Cardiac septum (tissue), 1 donor: ENCODE data around the gene ITPKC. TPM values are rescaled to one million over a fixed set of nuclear protein-coding genes. Genes with fewer than 3 reads are reported as not detected.
"Not testable (repeated sequence)": the region's sequence is repeated elsewhere in the genome, so short reads cannot be mapped to it uniquely, and the experiment has no call there.

ENCODE experiments used
- DNase-seq: peaks from one replicate; pipeline ENCODE4 v3.0.0-alpha.2; 2020; ENCODE audit warnings: low spot score
- intact Hi-C: fragments of 100-400 bp; cut with DNase I; formaldehyde crosslinking; loops from one replicate; pipeline ENCODE4 v1.14.0; 2022
- total RNA-seq: library from RNA; stranded (reverse); fragmentation: NEBNext Ultra II Directional; extraction: Animal tissue kit (Norgen Biotek cat#: 25700); gene quantifications from one replicate; pipeline ENCODE4 v1.2.1, GENCODE V29; 2021
- donor health status: DM: no; HTN: no; CAD: no.

The ITPKC gene
- total RNA-seq, 1 donor from 2014 or later = 10.0 TPM

DNA sequence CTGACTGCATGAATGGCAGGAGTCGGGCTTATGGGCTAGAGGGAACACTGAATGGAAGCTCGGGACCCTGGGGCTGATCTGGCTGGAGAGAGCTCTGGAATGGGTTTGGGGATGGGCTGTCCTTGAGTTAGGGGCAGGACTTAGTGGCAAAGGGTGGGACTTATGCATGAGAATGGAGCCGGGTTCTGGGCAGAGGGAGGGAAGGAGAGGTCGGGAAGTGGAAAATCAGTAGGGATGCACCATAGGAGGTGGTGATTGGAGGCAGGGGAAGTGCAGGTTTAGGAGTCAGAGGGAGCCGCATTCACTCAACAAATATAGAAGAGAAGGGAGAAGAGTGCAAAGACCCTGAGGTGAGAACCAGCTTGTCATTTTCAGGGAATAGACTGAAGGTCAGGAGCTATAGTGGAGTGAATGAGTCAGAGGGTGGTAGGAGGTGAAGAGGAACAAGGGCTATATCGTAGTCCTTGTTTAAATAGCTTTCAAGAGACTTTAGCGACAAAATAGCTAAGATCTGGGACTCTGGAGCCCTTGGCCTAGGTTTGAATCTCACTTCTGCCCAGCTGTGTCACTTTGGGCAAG lies 61.9 kb downstream of the ITPKC start:
- no peak for DNase-seq
- intact Hi-C loops = loop anchor here (2.0 kb wide), 1 partner anchor 28 kb away; the partner anchor contains the start of genes ACTMAP and SNRPA

DNA sequence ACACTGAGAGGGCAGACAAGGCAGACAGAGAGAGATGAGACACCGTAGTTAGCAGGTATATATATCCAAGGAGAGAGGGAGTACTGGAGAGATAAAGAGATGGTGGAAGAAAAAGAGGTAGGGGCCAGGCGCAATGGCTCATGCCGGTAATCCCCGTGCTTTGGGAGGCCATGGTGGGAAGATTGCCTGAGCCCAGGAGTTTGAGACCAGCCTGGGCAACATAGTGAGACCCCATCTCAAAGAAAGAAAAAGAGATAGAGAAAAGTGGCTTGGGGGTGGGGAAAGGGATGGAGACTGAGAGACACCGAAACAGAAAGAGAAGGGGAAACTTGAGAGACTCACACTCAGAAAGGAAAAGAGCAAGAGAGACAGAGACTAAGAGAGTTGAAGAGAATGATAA lies 63.7 kb downstream of the ITPKC start:
- DNase-seq = no peak
- intact Hi-C loops = no loop called here

DNA sequence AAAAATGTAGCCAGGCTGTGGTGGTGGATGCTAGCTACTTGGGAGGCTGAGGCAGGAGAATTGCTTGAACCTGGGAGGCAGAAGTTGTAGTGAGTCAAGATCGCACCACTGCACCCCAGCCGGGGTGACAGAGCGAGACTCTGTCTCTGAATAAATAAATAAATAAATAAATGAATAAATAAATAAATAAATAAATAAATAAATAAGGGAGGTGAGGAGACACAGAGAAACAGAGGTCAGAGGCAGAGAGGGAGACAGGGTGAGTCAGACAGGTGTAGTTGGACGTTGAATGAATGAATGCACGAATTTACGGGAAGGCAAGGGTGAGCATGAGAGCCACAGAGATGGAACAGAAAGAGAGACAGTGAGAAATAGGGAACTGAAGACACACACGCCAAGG lies 64.2 kb downstream of the ITPKC start:
- intact Hi-C loops = no loop called here
- DNase-seq = no peak

DNA sequence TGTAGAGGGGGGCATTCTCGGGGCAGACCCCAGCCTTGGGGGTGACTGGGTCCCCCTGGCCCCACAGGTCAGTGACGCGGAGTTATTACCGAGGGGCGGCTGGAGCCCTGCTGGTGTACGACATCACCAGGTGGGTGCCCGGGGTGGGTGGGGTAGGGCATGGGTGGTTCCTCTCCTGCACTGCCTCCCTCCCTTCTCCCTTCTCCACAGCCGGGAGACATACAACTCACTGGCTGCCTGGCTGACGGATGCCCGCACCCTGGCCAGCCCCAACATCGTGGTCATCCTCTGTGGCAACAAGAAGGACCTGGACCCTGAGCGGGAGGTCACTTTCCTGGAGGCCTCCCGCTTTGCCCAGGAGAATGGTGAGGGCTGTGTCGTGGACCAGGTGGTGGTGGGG lies 66.8 kb downstream of the ITPKC start:
- intact Hi-C loops = no loop called here
- DNase-seq = no peak

DNA sequence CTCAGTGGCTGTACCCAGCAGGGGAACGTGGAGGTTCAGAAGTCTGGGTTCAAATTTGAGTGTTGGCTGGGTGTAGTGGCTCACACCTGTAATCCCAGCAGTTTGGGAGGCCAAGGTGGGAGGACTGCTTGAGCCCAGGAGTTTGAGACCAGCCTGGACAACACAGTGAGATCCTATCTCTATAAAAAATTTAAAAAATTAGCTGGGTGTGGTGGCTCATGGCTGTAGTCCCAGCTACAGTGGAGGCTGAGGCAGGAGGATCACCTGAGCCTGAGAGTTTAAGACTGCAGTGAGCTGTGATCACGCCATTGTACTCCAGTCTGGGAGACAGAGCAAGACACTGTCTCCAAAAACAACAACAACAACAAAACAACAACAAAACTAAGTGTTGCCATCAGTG lies 67.2 kb downstream of the ITPKC start:
- intact Hi-C loops, DNase-seq: not testable (repeated sequence)

DNA sequence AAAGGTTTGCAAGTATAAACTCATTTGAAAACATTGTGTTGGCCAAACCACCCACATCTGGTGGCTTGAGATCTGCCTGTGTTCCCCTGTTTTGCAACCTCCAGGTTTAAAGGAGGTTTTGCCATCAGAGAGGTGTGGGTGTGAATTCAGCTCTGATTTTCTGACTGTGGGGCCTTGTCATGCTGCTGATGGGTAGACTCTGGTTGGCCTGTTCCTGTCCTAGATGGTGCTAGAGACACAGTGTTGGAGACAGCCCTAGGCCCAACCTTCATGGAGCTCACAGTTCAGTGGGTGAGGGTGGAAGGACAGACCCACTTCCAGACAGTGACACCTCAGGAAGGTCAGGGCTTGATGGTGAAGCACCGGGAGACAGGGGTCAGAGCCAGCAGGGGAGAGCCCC lies 68.6 kb downstream of the ITPKC start:
- no peak for DNase-seq
- intact Hi-C loops = no loop called here

DNA sequence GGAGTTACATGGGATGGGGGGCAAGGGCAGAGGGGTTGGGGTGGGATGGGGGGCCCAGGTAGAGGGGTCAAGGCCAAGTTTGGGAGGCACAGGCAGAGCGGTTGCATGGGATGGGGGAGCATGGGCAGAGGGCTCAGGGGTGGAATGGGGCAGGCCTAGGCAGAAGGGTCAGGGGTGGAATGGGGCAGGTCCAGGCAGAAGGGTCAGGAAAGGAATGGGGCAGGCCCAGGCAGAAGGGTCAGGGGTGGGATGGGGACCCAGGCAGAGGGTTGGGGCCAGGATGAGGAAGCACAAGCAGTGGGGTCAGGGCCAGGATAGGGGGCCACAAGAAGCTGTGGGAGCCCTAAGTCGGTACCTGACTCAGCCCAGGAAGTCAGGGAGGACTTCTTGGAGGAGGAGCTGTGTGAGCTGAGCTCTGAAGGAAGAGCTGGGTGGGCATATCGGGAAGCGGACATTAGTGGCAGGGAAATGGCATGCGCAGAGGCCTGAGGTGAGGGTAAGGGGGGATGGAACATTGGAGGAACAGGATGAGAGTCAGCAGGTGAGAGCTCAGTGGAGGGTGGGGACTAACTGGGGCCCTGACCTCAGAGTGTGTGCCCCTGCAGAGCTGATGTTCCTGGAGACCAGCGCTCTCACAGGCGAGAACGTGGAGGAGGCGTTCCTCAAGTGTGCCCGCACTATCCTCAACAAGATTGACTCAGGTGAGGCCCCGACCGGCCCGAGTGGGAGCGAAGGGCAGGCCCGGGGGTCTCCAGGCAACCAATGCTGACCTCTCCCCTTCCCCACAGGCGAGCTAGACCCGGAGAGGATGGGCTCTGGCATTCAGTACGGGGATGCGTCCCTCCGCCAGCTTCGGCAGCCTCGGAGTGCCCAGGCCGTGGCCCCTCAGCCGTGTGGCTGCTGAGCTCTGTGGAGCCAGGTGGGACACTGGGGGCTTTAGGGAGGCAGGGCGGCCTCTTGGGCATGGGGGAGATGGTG lies 69.4 kb downstream of the ITPKC start:
- intact Hi-C loops = no loop called here
- no peak for DNase-seq

Other genes with a start within 250 kb of the ITPKC start
- 28.6 TPM for gene SHKBP1, start 140.2 kb upstream of the ITPKC start, total RNA-seq
- gene LTBP4, start 115.7 kb upstream of the ITPKC start, total RNA-seq = 216 TPM
- gene NUMBL, start 26.5 kb upstream of the ITPKC start, total RNA-seq = 20.7 TPM
- gene COQ8B, start 226 bp upstream of the ITPKC start, total RNA-seq = 18.1 TPM
- 9.2 TPM for gene ACTMAP, start 33.4 kb downstream of the ITPKC start, total RNA-seq
- 32.9 TPM for gene SNRPA, start 34.1 kb downstream of the ITPKC start, total RNA-seq
- gene MIA, start 58.4 kb downstream of the ITPKC start, total RNA-seq = 1.00 TPM
- 16.9 TPM for gene RAB4B, start 61.1 kb downstream of the ITPKC start, total RNA-seq
- gene EGLN2, start 82.1 kb downstream of the ITPKC start, total RNA-seq = 48.4 TPM
- not detected for gene CYP2A6, start 133.3 kb downstream of the ITPKC start, total RNA-seq
- gene CYP2A7, start 165.1 kb downstream of the ITPKC start, total RNA-seq = not detected